Activated CD4-positive, alpha-beta T cell treated with anti-CD3 and anti-CD28 coated beads, Interleukin-2, amount 50 U/mL, for 1 hour (primary cell): ENCODE data around the gene GTPBP2.
"Not testable (repeated sequence)": the region's sequence is repeated elsewhere in the genome, so short reads cannot be mapped to it uniquely, and the experiment has no call there.

Experiments used
- DNase-seq: peaks from one replicate; pipeline ENCODE4 v3.0.0-alpha.2; 2020

The GTPBP2 gene

GRCh38 chr6:43629104-43629504, at the start of gene GTPBP2:
GTPBP2 (minus strand) TSS chr6:43629264; CDS start chr6:43629162, 102 bp downstream.
- peak; percentile 94 for DNase-seq

DNA sequence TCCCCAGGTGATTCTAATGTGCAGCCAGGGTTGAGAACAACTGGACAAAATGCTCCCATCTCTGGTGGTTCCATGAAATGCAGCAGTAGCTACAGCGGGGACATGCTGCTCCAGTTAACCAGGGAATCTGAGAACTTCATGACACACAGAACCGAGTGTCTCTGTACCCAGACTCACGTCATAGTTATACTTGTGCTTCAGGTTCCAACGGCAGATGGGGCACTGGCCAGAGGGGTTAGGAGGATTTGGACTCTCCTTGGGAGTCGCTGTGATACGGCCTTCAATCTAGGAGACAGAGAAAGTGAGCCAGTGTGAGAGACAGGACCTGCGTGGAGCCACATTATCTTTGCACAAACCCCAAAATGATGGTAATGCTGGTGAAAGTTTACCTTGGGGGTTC, 49.3 kb upstream of the GTPBP2 start:
- DNase-seq = no peak

DNA sequence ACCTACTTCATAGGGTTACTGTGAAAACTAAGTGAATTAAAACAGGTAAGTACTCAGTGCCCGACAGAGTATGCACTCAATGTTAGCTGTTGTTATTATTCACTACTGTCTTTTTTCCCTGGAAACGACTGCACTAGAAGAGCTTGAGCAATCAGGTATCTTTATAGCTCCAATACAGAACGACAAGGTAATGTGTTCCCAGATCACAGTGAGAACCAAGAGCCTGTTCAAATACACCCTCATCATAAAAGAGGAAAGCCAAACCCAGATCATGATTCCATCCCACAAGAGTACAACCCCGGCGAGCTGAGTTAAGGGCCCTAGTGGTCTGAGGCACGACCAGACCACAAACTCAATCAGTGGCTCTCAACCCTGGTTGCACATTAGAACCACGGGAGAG, 48.7 kb upstream of the GTPBP2 start:
- DNase-seq = no peak

GRCh38 chr6:43676962-43677606, 48.0 kb upstream of the GTPBP2 start:
- DNase-seq = no peak

- DNase-seq = no peak
These were observed 45.9 kb upstream of the GTPBP2 start for GRCh38 chr6:43674921-43675320.

DNA sequence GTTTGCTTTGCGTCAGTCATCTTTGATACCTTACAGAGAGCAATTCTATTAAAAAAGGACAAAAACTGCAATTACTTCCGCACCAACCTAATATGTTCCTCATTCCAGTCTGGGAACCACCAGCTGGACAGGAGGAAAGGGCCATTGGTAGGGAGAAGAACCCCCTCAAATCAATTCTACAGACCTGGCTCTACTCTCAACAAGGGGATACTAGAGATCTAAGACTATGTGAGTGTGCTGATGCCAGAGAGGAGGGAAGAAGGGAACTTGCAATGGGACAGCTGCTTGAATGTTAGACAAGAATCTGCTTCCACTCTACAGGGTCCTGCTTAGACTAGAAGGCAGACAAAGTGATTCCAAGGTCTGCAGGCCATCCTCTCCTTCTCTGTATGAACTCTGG, 45.2 kb upstream of the GTPBP2 start:
- DNase-seq = no peak

- no peak for DNase-seq
These were observed 44.5 kb upstream of the GTPBP2 start for GRCh38 chr6:43673444-43674084.

DNA sequence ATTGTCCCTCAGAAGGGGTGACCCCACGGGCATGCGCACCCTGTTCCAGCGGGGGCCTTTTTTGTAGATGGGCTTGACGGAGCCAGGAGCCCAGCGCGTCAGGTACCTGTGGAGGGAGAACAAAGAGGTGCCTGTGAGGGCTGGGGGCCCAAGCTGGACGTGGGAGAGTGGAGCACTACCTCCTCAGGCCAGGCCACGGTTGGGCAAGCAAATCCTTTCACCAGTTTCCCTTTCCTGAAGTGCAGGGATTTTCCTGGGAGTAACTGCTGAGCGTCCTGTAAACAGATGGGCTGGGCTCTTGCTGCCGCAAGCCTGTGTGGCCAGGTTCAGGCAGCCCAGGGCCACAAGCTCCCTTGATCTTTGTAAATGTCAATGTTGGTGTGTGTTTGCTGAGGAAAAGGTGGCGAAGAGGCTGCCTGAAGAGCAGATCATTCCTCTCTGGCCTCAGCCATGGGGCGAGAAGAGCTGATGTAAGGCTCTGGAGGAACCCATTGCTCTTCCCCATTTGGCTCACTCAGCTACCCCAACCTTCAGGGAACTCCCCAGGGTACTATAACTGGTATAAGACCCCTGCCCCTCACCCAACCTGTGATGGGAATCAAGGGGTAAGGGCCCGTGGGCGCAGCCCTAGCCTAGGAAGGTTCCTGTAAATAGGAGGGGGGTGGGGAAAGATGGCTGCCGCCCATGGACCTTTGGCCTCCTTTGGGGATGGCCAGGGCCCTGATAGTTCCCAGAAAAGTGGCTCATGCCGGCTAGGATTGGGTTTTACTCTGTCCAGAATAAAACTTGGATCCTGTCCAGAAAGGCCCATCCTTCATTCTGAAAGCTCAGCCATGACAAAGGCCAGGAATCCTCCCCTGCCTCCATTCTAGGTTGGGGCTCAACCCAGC, 43.0 kb upstream of the GTPBP2 start:
- DNase-seq = no peak

DNA sequence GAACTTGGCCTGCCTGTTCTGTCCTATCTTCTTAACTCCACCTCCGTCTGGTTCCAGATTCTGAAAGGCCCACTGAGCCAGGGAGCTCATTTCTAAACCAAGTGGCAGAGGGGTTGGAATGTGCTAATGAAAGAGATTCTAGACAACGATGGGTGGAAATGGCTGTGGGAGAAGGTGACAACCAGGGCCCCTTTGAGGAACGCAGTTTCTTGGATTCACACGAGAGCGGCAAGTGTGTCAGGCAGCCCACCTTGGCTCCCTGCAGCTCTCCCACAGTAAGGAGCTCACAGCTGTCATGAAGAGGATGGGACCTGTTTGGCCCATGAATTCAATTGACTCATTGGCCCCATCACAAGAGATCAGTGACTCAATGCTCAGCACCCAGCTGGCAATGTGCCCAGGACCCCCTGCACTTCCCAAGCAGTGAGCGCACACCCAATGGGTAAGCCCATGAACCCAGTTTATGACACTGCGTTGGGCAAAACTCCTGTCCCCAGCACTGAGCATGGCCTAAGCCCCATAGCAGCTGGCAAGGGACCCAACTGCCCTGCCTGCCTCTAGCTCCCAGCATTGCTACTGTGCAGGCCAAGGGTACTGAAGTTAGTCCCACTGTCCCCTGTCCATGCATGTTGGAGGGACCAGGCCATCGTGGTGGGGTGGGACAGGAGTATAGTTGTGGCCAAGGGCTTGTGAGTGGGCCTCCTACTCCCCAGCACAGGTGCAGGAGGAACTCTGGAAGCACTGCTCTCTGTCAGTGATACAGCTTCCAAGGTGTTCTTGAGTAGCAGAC, 42.1 kb upstream of the GTPBP2 start:
- no peak for DNase-seq

GRCh38 chr6:43670623-43670986, 41.5 kb upstream of the GTPBP2 start:
- no peak for DNase-seq

GRCh38 chr6:43669922-43670622, 41.0 kb upstream of the GTPBP2 start:
- no peak for DNase-seq

DNA sequence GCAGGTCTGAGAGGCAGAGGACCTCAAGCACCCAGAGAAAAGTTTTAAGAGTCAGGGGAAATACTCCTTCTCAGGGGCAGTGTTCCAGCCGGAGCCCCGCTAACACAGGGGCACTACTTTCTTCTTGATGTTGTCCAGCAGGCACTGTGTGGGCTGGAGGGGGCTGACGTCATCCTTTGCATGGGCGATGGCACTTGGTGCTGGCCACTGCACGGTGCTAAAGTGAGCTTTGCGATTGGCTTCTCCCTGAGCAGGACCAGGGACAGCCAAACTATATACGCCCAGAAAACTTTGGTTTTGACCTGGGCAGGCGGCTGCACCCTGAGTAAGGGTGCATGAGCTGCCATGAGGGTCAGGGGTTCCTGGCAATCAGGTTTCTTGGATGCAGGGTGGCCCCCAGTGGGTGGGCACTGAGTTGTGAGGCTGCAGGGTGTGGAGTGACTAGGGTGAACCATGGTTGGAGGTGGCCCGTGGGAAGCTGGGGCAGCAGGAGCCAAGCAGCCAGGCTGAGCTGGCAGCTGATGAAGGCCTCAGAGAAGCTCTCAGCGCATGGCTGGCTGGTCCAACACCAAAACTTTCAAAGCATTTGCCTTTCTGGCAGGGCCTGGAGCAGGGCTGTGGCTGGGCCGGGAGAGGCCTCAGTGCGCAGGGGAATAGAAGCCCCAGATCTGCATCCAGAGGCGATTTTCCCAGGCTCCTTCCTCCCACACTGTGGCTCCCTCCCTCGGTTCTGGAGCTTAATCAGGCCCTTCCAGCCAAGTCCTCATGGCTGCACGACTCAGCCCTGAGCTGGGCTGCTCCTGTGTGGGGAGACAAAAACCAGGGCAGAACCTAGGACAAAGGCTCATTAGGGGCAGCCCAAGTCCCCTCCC, 40.2 kb upstream of the GTPBP2 start:
- no peak for DNase-seq

- DNase-seq = peak; percentile 41
These were observed 39.3 kb upstream of the GTPBP2 start for GRCh38 chr6:43668151-43669028.

GRCh38 chr6:43667245-43668150, 38.4 kb upstream of the GTPBP2 start:
- DNase-seq = peak; percentile 82

DNA sequence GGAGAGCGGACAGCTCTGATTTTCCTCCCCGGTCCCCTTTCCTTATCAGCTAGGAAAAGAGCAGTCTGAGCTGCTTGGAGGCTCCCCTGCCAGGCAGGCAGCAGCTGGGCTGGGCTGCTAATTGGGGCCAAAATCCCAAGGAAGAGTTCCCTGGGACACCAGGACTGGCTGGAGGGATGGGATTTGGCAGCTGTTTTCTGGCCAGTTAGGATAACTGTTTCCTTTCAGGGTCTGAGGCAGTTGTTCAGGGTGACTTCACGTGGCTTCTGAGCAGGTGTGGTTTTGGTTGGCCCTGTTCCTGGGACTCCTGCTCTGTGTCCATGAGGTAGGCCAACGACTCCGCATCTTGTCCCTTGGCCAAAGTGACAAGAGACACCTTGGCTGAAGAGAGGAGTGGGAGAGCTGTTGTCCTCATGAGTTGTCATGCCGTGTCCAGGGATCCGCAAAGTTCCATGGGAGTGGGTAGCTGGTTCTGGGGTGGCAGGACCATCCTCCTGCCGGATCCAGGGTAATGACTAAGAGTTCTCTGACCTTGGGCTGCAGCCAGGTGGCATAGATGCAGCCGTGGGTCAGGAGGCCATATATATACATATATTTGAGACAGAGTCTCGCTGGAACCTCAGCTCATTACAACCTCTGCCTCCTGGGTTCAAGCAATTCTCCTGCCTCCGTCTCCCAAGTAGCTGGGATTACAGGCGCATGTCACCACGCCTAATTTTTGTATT, 37.3 kb upstream of the GTPBP2 start:
- no peak for DNase-seq

DNA sequence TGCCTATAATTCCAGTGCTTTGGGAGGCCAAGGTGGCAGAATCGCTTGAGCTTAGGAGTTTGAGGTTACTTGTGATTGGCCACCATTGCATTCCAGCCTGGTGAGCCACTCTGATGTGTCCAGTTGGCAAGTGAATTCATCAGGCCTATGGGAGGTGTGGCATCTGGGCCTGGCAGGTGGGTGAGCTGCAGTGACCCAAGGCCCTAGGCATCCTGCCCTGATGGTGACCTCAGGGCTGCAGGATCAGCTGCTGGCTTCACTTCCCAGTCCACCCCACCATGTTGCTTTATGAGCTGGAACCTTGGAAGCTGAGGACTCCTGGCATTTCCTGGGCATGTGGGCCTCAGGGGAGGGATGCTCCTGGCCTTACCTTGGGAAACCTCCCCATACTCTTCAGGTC, 36.3 kb upstream of the GTPBP2 start:
- no peak for DNase-seq

DNA sequence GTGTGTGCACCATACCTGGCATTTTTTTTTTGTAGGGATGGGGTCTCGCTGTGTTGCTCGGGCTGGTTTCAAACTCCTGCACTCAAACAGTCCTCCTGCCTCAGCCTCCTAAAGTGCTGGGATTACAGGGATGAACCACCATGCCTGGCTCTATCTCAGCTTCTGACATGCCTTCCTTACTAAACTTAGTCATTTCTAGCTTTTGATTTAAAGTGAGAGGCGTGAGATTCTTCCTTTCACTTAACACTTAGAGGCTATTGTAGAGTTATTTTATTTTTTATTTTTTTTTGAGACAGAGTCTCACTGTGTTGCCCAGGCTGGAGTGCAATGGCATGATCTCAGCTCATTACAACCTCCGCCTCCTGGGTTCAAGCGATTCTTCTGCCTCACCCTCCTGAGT, 33.9 kb upstream of the GTPBP2 start:
- DNase-seq = not testable (repeated sequence)

DNA sequence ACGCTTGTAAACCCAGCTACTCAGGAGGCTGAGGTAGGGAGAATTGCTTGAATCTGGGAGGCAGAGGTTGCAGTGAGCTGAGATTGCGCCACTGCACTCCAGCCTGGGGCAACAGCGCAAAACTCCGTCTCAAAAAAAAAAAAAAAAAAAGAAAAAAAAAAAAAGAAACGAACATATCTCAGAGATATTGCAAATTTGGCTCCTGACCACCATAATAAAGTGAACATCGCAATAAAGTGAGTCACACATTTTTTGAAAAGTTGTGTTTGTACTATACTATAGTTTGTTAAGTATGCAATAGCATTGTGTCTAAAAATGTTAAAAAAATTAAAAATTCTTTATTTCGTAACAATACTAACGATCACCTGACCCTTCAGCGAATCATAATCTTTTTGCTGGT, 29.1 kb upstream of the GTPBP2 start:
- no peak for DNase-seq
